ENCODE measurements around the gene PDE6C. TPM values are rescaled to one million over a fixed set of nuclear protein-coding genes. Genes with fewer than 3 reads are reported as not detected.

The PDE6C gene
- polyA plus RNA-seq (2011; rRNA removed) (not detected in 2 replicates), polyA minus RNA-seq (2011; rRNA and poly(A)+ RNA removed) (not detected in 2 replicates)

DNA sequence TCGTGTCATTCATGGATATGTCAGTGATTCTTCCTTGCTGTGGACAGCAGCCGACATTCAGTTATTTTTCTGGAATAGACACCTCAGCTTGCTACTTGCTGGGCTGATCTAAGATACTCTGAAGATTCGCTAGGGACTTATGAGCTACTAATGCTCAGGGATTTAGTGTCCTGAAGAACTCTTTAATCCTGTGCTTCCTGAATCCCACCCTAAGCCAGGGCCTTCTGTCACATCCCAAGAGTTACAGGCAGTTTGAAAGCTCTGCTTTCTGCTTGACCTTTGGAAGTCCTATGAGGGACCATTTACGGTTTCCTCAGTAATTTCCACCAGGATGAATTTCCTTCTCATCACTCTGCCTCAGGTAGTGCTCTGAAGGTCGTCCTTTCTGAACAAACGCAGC, at the start of gene PDE6C:
TSS of gene PDE6C (plus strand) at position 227 of the 400 bp plus-strand sequence. CDS start 189 bp downstream, outside the sequence.
- H3K4me3 ChIP-seq (ENCODE audit: low read depth, low read length), result no peak within 1 kb of the TSS
- no peak for DNase-seq (ENCODE audit: low read depth)
- peaks cover 6% of the 10 kb centered on the region for H3K27me3 ChIP-seq (ENCODE audit: control insufficient read depth, insufficient read depth, low read length)
- H3K36me3 ChIP-seq (ENCODE audit: control insufficient read depth, insufficient read depth, low read length), result no peaks in the 10 kb centered on the region
- CTCF ChIA-PET, result no interaction called here
- TF ChIP-seq, protein P1, sequence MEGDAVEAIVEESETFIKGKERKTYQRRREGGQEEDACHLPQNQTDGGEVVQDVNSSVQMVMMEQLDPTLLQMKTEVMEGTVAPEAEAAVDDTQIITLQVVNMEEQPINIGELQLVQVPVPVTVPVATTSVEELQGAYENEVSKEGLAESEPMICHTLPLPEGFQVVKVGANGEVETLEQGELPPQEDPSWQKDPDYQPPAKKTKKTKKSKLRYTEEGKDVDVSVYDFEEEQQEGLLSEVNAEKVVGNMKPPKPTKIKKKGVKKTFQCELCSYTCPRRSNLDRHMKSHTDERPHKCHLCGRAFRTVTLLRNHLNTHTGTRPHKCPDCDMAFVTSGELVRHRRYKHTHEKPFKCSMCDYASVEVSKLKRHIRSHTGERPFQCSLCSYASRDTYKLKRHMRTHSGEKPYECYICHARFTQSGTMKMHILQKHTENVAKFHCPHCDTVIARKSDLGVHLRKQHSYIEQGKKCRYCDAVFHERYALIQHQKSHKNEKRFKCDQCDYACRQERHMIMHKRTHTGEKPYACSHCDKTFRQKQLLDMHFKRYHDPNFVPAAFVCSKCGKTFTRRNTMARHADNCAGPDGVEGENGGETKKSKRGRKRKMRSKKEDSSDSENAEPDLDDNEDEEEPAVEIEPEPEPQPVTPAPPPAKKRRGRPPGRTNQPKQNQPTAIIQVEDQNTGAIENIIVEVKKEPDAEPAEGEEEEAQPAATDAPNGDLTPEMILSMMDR (IDR thresholded peaks at IDR 0.05; ENCODE audit: insufficient read depth, low read depth, low read length), result no peak
- POLR2A ChIA-PET, result interaction anchor here (0.6 kb wide), 1 partner anchor 42 kb away, joined by 3 read pairs; no protein-coding TSS in a partner anchor

DNA sequence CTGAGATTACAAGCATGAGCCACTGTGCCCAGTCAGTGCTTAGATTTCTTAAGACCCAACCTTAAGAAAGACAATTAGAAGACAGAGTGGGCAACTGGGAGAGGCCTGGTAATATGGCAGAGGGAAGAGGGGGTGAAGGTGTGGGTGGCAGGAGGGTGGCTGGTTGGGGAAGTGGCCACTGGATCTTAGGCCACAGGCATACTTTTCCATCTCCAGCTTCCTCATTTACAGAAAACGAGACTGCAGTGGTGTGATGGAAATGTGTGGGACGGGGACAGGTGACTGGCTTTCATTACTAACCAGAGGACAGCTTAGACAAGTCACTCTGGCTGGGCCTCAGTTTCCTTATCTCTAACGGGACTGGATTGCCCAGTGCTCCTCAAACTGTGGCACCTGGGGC, 46.9 kb upstream of the PDE6C start:
- TF ChIP-seq, protein P1 (IDR thresholded peaks at IDR 0.05; ENCODE audit: insufficient read depth, low read depth, low read length), result no peak
- H3K4me3 ChIP-seq (ENCODE audit: low read depth, low read length), result no peak overlapping the region
- DNase-seq (ENCODE audit: low read depth), result no peak
- peaks cover 16% of the 10 kb centered on the region for H3K27me3 ChIP-seq (ENCODE audit: control insufficient read depth, insufficient read depth, low read length)
- no peaks in the 10 kb centered on the region for H3K36me3 ChIP-seq (ENCODE audit: control insufficient read depth, insufficient read depth, low read length)
- CTCF ChIA-PET, result interaction anchor here (1.7 kb wide), 1 partner anchor 11 kb away, joined by 14 read pairs; no protein-coding TSS in a partner anchor
- POLR2A ChIA-PET, result no interaction called here

DNA sequence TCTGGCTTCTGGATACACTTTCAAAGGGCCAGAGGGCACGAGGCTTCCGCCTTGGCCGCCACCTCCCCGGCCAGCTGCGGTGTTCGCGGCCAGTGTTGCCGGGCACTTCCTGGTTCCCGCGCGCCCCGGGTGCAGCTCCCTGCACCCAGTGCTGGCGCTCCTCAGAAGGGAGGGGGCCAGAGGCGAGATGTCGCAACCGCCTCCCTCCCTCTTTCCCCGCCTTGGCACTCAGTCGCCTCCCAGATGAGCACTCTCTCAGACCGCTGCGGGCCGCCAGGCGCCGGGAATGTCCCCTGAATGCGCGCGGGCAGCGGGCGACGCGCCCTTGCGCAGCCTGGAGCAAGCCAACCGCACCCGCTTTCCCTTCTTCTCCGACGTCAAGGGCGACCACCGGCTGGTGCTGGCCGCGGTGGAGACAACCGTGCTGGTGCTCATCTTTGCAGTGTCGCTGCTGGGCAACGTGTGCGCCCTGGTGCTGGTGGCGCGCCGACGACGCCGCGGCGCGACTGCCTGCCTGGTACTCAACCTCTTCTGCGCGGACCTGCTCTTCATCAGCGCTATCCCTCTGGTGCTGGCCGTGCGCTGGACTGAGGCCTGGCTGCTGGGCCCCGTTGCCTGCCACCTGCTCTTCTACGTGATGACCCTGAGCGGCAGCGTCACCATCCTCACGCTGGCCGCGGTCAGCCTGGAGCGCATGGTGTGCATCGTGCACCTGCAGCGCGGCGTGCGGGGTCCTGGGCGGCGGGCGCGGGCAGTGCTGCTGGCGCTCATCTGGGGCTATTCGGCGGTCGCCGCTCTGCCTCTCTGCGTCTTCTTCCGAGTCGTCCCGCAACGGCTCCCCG, 45.7 kb upstream of the PDE6C start, which contains the start of gene FFAR4:
TSS of gene FFAR4 (plus strand) at position 231 of the 842 bp plus-strand sequence. CDS start at position 287, 56 bp downstream.
- Histone ChIP-seq H3K36me3 (ENCODE audit: control insufficient read depth, insufficient read depth, low read length) (no peaks in the 10 kb centered on the region), H3K4me3 (ENCODE audit: low read depth, low read length) (no peak within 1 kb of the TSS), H3K27me3 (ENCODE audit: control insufficient read depth, insufficient read depth, low read length) (peaks cover 19% of the 10 kb centered on the region)
- no peak for DNase-seq (ENCODE audit: low read depth)
- ChIA-PET POLR2A (no interaction called here), CTCF (interaction anchor here (1.7 kb wide), 1 partner anchor 12 kb away, joined by 14 read pairs; no protein-coding TSS in a partner anchor)
- TF ChIP-seq, protein P1 (IDR thresholded peaks at IDR 0.05; ENCODE audit: insufficient read depth, low read depth, low read length), result no peak

DNA sequence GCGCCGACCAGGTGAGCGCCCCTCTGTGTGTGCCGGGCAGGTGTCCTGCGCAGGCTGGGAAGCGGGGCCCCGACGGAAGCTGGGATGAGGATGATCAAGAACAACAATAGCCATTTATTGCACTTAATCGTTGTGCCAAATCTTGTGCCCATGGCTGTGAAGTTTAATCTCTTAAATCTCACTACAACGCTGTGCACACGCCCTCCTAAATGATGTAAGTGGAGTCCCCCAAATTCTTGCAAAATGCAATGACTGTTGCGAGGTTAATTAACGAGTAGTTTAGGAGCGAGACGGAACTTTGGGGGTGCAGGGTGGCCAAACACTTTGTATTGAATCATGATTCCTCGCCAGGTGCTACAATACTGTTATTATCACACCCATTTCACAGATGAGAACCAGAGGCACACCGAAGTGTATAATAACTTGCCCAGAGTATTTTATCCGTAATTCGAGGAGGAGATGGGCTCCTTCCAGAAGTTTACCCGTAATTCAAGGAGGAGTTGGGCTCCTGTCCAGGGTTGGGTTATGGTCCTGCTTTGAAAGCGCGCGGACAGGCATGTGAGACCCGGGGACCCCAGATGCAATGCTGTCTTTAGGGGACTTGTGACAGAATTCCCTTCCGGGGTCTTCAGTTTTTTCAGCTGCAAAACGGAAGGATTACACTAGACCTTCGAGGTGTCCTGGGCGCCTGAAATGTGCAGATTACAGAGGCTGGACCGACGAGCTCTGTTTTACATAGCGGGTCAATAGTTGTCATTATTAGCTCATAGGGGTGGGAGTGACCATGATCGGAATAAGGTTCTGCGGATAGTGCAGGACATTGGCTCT, 44.8 kb upstream of the PDE6C start:
- CTCF ChIA-PET, result interaction anchor here (1.2 to 1.6 kb wide), 3 partner anchors 10 to 25 kb away, joined by 4 to 5 read pairs (median 4); no protein-coding TSS in a partner anchor

More for the DNA sequence above, 44.8 kb upstream of the PDE6C start:
- peaks cover 21% of the 10 kb centered on the region for H3K27me3 ChIP-seq (ENCODE audit: control insufficient read depth, insufficient read depth, low read length)
- TF ChIP-seq, protein P1 (IDR thresholded peaks at IDR 0.05; ENCODE audit: insufficient read depth, low read depth, low read length), result no peak
- POLR2A ChIA-PET, result no interaction called here
- no peaks in the 10 kb centered on the region for H3K36me3 ChIP-seq (ENCODE audit: control insufficient read depth, insufficient read depth, low read length)
- DNase-seq (ENCODE audit: low read depth), result no peak
- H3K4me3 ChIP-seq (ENCODE audit: low read depth, low read length), result no peak overlapping the region

All from BJ (cell line).